Measurements from ENCODE around the gene VDAC2.

Gene VDAC2

DNA sequence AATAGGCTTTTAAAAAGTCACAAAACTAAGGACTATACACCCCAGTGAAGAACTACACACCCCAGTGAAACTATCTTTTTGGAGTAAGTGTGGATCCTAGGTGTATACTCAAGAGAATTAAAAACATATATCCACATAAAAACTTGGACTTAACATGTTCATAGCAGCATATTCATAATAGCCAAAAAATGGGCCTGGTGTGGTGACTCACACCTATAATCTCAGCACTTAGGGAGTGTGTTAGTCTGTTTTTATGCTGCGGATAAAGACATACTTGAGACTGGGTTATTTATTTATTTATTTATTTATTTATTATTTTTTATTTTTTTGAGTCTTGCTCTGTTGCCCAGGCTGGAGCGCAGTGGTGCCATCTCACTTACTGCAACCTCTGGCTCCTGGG lies 44.1 kb downstream of the VDAC2 start:
- no peak for DNase-seq

- no peak for DNase-seq
Measured at GRCh38 chr10:75260990-75261389, 50.4 kb downstream of the VDAC2 start.

- no peak for DNase-seq
Measured at GRCh38 chr10:75261813-75262705, 51.5 kb downstream of the VDAC2 start.

DNA sequence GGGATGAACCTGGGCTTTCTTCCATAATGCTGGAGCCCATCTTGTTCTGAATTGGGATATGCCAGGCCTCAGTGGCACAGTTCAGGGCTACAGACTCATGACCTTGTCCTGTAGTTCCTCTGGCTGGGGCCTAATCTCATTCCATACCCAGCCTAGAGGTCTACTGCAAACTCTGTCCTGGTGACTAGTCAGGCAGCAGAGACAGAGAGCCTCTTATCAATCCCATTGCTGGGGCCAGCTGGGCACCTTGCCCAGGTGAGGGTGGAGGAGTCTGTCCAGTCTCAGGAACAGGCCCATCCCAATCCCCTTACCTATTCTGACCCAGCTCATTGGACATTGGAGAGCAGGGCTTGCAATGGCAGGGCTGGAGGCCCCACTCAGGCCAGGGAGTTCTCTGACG lies 53.2 kb downstream of the VDAC2 start:
- no peak for DNase-seq

- no peak for DNase-seq
Measured at GRCh38 chr10:75265856-75266255, 55.3 kb downstream of the VDAC2 start.

GRCh38 chr10:75266945-75267344 lies 56.3 kb downstream of the VDAC2 start:
- DNase-seq: no peak

- no peak for DNase-seq
Measured at GRCh38 chr10:75269605-75270004, 59.0 kb downstream of the VDAC2 start.

GRCh38 chr10:75272094-75272493 lies 61.5 kb downstream of the VDAC2 start:
- DNase-seq: no peak

DNA sequence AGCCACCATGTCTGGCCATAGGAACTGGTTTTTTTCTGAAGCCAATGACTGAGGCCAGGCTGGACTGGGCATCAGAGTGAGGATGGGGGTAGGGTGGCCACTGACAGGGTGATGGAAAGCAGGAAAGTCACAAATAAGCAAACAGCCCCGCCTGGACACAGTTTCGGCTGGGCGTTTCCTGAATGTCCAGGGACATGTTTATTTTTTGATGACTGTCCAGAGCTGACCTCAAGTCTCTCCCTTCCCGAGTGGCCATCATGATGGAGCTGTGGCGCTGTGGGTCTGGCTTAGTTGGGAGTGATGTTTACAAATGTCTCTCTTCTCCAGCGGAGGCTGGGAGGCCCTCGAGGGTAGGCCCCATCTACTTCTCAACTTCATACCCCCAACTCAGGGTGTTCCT lies 62.3 kb downstream of the VDAC2 start:
- no peak for DNase-seq

GRCh38 chr10:75276069-75276872 lies 65.7 kb downstream of the VDAC2 start:
- no peak for DNase-seq

DNA sequence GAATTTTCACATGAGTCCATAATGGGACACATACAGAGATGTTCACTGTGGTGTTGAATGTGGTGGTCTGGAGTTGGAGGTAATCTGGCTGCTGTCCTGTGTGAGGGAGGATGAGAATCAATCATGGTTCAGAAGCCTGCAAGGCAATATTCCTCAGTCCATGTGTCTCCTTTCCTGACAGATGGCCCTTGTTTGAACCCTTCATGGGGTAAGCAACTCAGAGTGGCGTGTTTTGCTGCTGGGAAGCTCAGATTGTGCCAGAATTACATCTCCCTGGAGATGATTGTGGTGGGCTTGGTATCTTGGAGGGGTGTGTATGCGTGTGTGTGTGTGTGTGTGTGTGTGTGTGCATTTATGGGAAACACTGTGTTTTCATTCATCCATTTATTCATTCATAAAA lies 69.6 kb downstream of the VDAC2 start:
- no peak for DNase-seq
